Adrenal gland (tissue), 5 donors: ENCODE data around the gene PAPSS1.

Experiments
- CTCF ChIP-seq, 6 experiments: fragments of 450-650 bp in 4 of 6; fragments of 200-600 bp in 2 of 6; sonication (generic) in 1 of 6; IDR thresholded peaks; 1 replicate in 5 of 6; 2 replicates in 1 of 6; pipeline versions ENCODE4 v1.5.1 to v1.8.0; 2016 to 2021; ENCODE audit warnings: antibody characterized with exemption in 6 of 6, mild to moderate bottlenecking in 2 of 6, moderate library complexity in 1 of 6
- POLR2A ChIP-seq, 2 donors: fragments of 450-650 bp; IDR thresholded peaks; one replicate each; pipeline ENCODE4 v1.6.1; 2017; ENCODE audit warnings: antibody characterized with exemption in 2 of 2, mild to moderate bottlenecking in 2 of 2, moderate library complexity in 1 of 2
- donor health status: DM: no; HTN: no; CAD: no.

- TF ChIP-seq CTCF (IDR thresholded peaks at IDR 0.05) (no peak), POLR2A (IDR thresholded peaks at IDR 0.05) (no peak)
Observed at GRCh38 chr4:107658400-107659336, 61.4 kb downstream of the PAPSS1 start.
